Neutrophil (primary cell): ENCODE measurements around the gene SPNS3.

Experiments used
- H3K27ac ChIP-seq: fragments of 200-600 bp; sonication (generic); 2 replicates; pipeline ENCODE4 v1.5.1; 2016; ENCODE audit warnings: mild to moderate bottlenecking, moderate library complexity
- H3K27me3 ChIP-seq: fragments of 200-600 bp; sonication (generic); 2 replicates; pipeline ENCODE4 v1.6.0; 2016; ENCODE audit warnings: mild to moderate bottlenecking
- H3K36me3 ChIP-seq: fragments of 200-600 bp; sonication (generic); 2 replicates; pipeline ENCODE4 v1.5.1; 2017
- H3K4me1 ChIP-seq, 2 experiments: fragments of 200-600 bp in 1 of 2; sonication (generic) in 1 of 2; 1 replicate in 1 of 2; 2 replicates in 1 of 2; pipeline versions ENCODE4 v1.5.1 to v1.6.1; 2013 to 2016; ENCODE audit warnings: low read depth in 1 of 2, low read length in 1 of 2, mild to moderate bottlenecking in 1 of 2, moderate library complexity in 1 of 2; ENCODE audit not compliant: control insufficient read depth in 1 of 2, insufficient read depth in 1 of 2
- H3K4me3 ChIP-seq, 2 experiments: fragments of 200-600 bp in 1 of 2; sonication (generic) in 1 of 2; 1 replicate in 1 of 2; 2 replicates in 1 of 2; pipeline ENCODE4 v1.5.1; 2013 to 2016; ENCODE audit warnings: low read depth in 1 of 2, low read length in 1 of 2, mild to moderate bottlenecking in 1 of 2, moderate library complexity in 1 of 2
- H3K9me3 ChIP-seq: fragments of 200-600 bp; sonication (generic); 2 replicates; pipeline ENCODE4 v1.5.1; 2016
- TF ChIP-seq, protein P1 (sequence below): fragments of 200-600 bp; sonication (generic); IDR thresholded peaks from 2 replicates; pipeline ENCODE4 v1.5.1; 2016; ENCODE audit warnings: antibody characterized with exemption

Gene SPNS3

GRCh38 chr17:4412933-4413831 lies 20.6 kb upstream of the SPNS3 start:
- Histone ChIP-seq H3K4me1 (peaks cover 6 to 7% of the 10 kb centered on the region in 2 experiments), H3K4me3 (peak overlapping the region in 1 of 2 experiments; percentile 37), H3K36me3 (no peaks in the 10 kb centered on the region), H3K27me3 (no peaks in the 10 kb centered on the region), H3K27ac (peak overlapping the region; percentile 71), H3K9me3 (no peaks in the 10 kb centered on the region)
- TF ChIP-seq, protein P1, sequence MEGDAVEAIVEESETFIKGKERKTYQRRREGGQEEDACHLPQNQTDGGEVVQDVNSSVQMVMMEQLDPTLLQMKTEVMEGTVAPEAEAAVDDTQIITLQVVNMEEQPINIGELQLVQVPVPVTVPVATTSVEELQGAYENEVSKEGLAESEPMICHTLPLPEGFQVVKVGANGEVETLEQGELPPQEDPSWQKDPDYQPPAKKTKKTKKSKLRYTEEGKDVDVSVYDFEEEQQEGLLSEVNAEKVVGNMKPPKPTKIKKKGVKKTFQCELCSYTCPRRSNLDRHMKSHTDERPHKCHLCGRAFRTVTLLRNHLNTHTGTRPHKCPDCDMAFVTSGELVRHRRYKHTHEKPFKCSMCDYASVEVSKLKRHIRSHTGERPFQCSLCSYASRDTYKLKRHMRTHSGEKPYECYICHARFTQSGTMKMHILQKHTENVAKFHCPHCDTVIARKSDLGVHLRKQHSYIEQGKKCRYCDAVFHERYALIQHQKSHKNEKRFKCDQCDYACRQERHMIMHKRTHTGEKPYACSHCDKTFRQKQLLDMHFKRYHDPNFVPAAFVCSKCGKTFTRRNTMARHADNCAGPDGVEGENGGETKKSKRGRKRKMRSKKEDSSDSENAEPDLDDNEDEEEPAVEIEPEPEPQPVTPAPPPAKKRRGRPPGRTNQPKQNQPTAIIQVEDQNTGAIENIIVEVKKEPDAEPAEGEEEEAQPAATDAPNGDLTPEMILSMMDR, result peak; percentile 79

DNA sequence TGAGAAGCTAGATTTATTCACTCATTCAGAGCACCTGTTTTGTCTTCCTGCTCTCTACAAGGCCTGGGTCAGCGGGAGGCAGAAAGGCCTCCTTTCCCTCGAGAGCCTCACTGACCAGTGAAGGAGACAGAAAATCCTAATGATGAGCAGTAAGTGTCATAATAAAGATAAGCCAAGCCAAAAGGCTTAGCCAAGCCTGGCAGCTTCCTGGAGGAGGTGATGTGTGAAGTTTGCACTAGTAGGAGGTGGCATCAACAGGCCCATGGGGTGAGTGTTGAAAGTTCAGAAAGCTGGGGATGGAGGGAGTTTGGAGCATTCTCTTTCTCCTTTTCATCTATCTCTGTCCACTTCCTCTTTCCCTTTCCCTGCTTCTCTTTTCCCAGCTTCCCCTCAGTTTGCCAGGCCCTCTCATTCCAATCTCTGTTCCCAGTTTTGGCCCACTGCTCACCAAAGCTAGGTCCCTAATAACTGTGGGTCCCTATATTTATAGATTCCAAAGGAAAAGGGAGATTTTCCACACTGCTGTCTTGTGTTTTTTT lies 16.5 kb upstream of the SPNS3 start:
- TF ChIP-seq, protein P1, result no peak
- no peaks in the 10 kb centered on the region for H3K27me3 ChIP-seq
- H3K27ac ChIP-seq, result no peak overlapping the region
- no peak overlapping the region for H3K4me3 ChIP-seq
- no peaks in the 10 kb centered on the region for H3K36me3 ChIP-seq
- H3K4me1 ChIP-seq, result peaks cover 9 to 10% of the 10 kb centered on the region in 2 experiments
- no peaks in the 10 kb centered on the region for H3K9me3 ChIP-seq

DNA sequence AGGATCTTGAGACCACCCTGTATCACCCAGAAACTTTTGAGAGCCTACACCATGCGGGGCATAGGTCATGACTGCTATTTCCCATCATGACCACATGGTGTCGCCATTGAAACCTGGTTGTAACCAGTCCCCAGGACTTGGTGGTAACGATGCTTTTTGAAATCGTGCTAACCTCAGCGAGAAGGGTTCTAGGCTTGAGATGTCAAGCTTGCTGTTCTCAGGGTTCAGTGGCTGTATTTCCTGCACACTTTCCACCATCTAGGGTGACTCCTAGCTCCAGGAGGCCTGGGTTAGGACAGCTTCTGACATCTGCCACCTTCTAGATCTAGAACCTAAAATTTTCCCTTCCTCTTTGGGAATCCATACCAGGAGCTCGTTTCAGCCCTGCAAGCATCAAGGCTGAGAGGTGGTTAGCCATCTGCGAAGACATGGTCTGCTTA lies 13.0 kb upstream of the SPNS3 start:
- Histone ChIP-seq H3K36me3 (no peaks in the 10 kb centered on the region), H3K4me3 (no peak overlapping the region), H3K27ac (no peak overlapping the region), H3K27me3 (no peaks in the 10 kb centered on the region), H3K9me3 (no peaks in the 10 kb centered on the region), H3K4me1 (peaks cover 9 to 12% of the 10 kb centered on the region in 2 experiments)
- TF ChIP-seq, protein P1, result peak; percentile 82

- Histone ChIP-seq H3K9me3 (no peaks in the 10 kb centered on the region), H3K4me3 (no peak overlapping the region), H3K27me3 (no peaks in the 10 kb centered on the region), H3K4me1 (peaks cover 14 to 19% of the 10 kb centered on the region in 2 experiments), H3K36me3 (no peaks in the 10 kb centered on the region), H3K27ac (no peak overlapping the region)
- TF ChIP-seq, protein P1, result no peak
Observed at GRCh38 chr17:4422864-4423263, 10.9 kb upstream of the SPNS3 start.

- no peak overlapping the region for H3K27ac ChIP-seq
Observed at GRCh38 chr17:4425398-4425797, 8.3 kb upstream of the SPNS3 start.

More at GRCh38 chr17:4425398-4425797, 8.3 kb upstream of the SPNS3 start:
- peaks cover 27 to 31% of the 10 kb centered on the region in 2 experiments for H3K4me1 ChIP-seq
- TF ChIP-seq, protein P1, result no peak
- no peaks in the 10 kb centered on the region for H3K36me3 ChIP-seq
- H3K27me3 ChIP-seq, result no peaks in the 10 kb centered on the region
- H3K9me3 ChIP-seq, result no peaks in the 10 kb centered on the region
- no peak overlapping the region for H3K4me3 ChIP-seq
